ENCODE data around the gene CD79A. TPM values are rescaled to one million over a fixed set of nuclear protein-coding genes. Genes with fewer than 3 reads are reported as not detected.

CD79A gene
- total RNA-seq, 1 experiment from 2014 or later = not detected

GRCh38 chr19:41929536-41930071 is 52.5 kb downstream of the CD79A start:
- DNase-seq (ENCODE audit: extremely low read depth, low read depth) = no peak

GRCh38 chr19:41930322-41930722 is 53.2 kb downstream of the CD79A start:
- DNase-seq (ENCODE audit: extremely low read depth, low read depth) = no peak

Small RNAs within 50 kb of the gene (small RNA-seq; reads per million reads assigned to genes)
- gene MIR6797 = 0 to 0.18 reads per million in 2 experiments

Other genes with a start within 250 kb of the CD79A start
- gene CEACAM7, start 189.0 kb upstream of the CD79A start, total RNA-seq (2014; rRNA removed; shearing (Covaris generic)) = not detected in 2 replicates
- gene CEACAM5, start 168.7 kb upstream of the CD79A start, total RNA-seq (2014; rRNA removed; shearing (Covaris generic)) = not detected in 2 replicates
- not detected in 2 replicates for gene CEACAM6, start 121.7 kb upstream of the CD79A start, total RNA-seq (2014; rRNA removed; shearing (Covaris generic))
- gene CEACAM3, start 80.7 kb upstream of the CD79A start, total RNA-seq (2014; rRNA removed; shearing (Covaris generic)) = not detected in 2 replicates
- gene LYPD4, start 32.6 kb upstream of the CD79A start, total RNA-seq (2014; rRNA removed; shearing (Covaris generic)) = not detected in 2 replicates
- gene DMRTC2, start 32.2 kb upstream of the CD79A start, total RNA-seq (2014; rRNA removed; shearing (Covaris generic)) = not detected in 2 replicates
- 1,900 and 2,127 TPM in 2 replicates for gene RPS19, start 17.0 kb upstream of the CD79A start, total RNA-seq (2014; rRNA removed; shearing (Covaris generic))
- gene ARHGEF1, start 5.9 kb downstream of the CD79A start, total RNA-seq (2014; rRNA removed; shearing (Covaris generic)) = 33.2 and 39.6 TPM in 2 replicates
- not detected in 2 replicates for gene ERFL, start 51.2 kb downstream of the CD79A start, total RNA-seq (2014; rRNA removed; shearing (Covaris generic))
- 30.4 and 36.0 TPM in 2 replicates for gene RABAC1, start 82.0 kb downstream of the CD79A start, total RNA-seq (2014; rRNA removed; shearing (Covaris generic))
- 0.52 TPM in 1 of 2 replicates, not detected in the other for gene ATP1A3, start 117.0 kb downstream of the CD79A start, total RNA-seq (2014; rRNA removed; shearing (Covaris generic))
- gene GRIK5, start 192.9 kb downstream of the CD79A start, total RNA-seq (2014; rRNA removed; shearing (Covaris generic)) = 0.07 TPM in 1 of 2 replicates, not detected in the other
- 8.4 and 8.7 TPM in 2 replicates for gene ZNF574, start 198.9 kb downstream of the CD79A start, total RNA-seq (2014; rRNA removed; shearing (Covaris generic))